GM12878 (cell line): ENCODE measurements around the gene RASGRF2. TPM values are rescaled to one million over a fixed set of nuclear protein-coding genes. Genes with fewer than 3 reads are reported as not detected.

Experiments
- ATAC-seq: fragments of 200-7000 bp; cut with Tn5 transposase; 3 replicates; pipeline ENCODE4 v1.9.1; 2020; ENCODE audit warnings: mild to moderate bottlenecking, moderate library complexity
- BruUV-seq: library from RNA; stranded (reverse); fragments of 400-500 nt; replicated peaks from 2 replicates; lab custom pipeline; 2021; lab: Mats Ljungman, UMichigan
- CTCF ChIA-PET: fragments of 300-600 bp; sonication (Branson Sonifier 250); formaldehyde crosslinking; extraction: SDS; loops from one replicate; lab custom pipeline; 2021; ENCODE audit warnings: inconsistent platforms; lab: Yijun Ruan, JAX
- POLR2A ChIA-PET: fragments of 350-600 bp; formaldehyde crosslinking; extraction: SDS; loops from one replicate; lab custom pipeline; 2021; ENCODE audit warnings: inconsistent platforms; lab: Charles Lee
- RAD21 ChIA-PET: fragments of 300-600 bp; sonication (Branson Sonifier 250); formaldehyde crosslinking; loops from one replicate; lab custom pipeline; 2023; ENCODE audit warnings: antibody characterized with exemption; ENCODE audit not compliant: unreplicated experiment; lab: Charles Lee
- SMC1A ChIA-PET: fragments of 300-600 bp; sonication (Branson Sonifier 250); formaldehyde crosslinking; loops from one replicate; lab custom pipeline; 2023; ENCODE audit not compliant: unreplicated experiment, uncharacterized antibody; lab: Charles Lee
- DNase-seq: peaks from one replicate; pipeline ENCODE4 v3.0.0-alpha.2; 2011; ENCODE audit warnings: low read depth, low spot score
- FAIRE-seq: peaks from 3 replicates; lab custom pipeline; 2011; peaks lifted over from hg19 to GRCh38; lab: Jason Lieb, UNC
- H2AFZ ChIP-seq: 2 replicates; pipeline ENCODE4 v1.6.0; 2011; ENCODE audit warnings: low read depth, low read length, control low read depth; ENCODE audit not compliant: control insufficient read depth
- H3K27ac ChIP-seq: 2 replicates; pipeline ENCODE4 v1.5.1; 2011; ENCODE audit warnings: control low read depth; ENCODE audit not compliant: control insufficient read depth, insufficient read depth
- H3K27me3 ChIP-seq, 2 experiments: replicated peaks in 1 of 2; 2 replicates each; pipeline versions ENCODE4 v1.6.0 to v1.6.1; 2011; ENCODE audit warnings: low read length in 1 of 2; ENCODE audit not compliant: control insufficient read depth in 2 of 2, insufficient read depth in 2 of 2
- H3K36me3 ChIP-seq, 2 experiments: 2 replicates each; pipeline ENCODE4 v1.5.1; 2011; ENCODE audit warnings: low read length in 1 of 2; ENCODE audit not compliant: control insufficient read depth in 2 of 2, insufficient read depth in 2 of 2
- H3K4me1 ChIP-seq: 2 replicates; pipeline ENCODE4 v1.6.1; 2011; ENCODE audit warnings: mild to moderate bottlenecking, low read length, moderate library complexity, mixed read lengths; ENCODE audit not compliant: control insufficient read depth, insufficient read depth
- H3K4me2 ChIP-seq: 2 replicates; pipeline ENCODE4 v1.6.0; 2011; ENCODE audit warnings: control low read depth; ENCODE audit not compliant: control insufficient read depth, insufficient read depth
- H3K4me3 ChIP-seq: fragments of 200-600 bp; sonication (generic); 2 replicates; pipeline ENCODE4 v1.5.1; 2016
- H3K79me2 ChIP-seq: 2 replicates; pipeline ENCODE4 v1.6.0; 2011; ENCODE audit warnings: low read length; ENCODE audit not compliant: control insufficient read depth, insufficient read depth
- H3K9ac ChIP-seq: 2 replicates; pipeline ENCODE4 v1.8.0; 2011; ENCODE audit warnings: low read length, control low read depth, mixed read lengths; ENCODE audit not compliant: control insufficient read depth, insufficient read depth
- H3K9me3 ChIP-seq: replicated peaks from 3 replicates; pipeline ENCODE4 v1.5.1; 2011; ENCODE audit warnings: mild to moderate bottlenecking, low read length; ENCODE audit not compliant: control insufficient read depth, insufficient read depth
- H4K20me1 ChIP-seq: 2 replicates; pipeline ENCODE4 v1.6.0; 2011; ENCODE audit not compliant: control insufficient read depth, insufficient read depth
- ASH2L ChIP-seq: fragments of 300-600, 200-600 bp; sonication (generic); IDR thresholded peaks from 2 replicates; pipeline ENCODE4 v1.6.1; 2017; ENCODE audit warnings: low read depth, mild to moderate bottlenecking, borderline replicate concordance
- BACH1 ChIP-seq: fragments of 450-650 bp; IDR thresholded peaks from 2 replicates; pipeline ENCODE4 v1.6.1; 2017; ENCODE audit warnings: mild to moderate bottlenecking, borderline replicate concordance
- CHD1 ChIP-seq: IDR thresholded peaks from 2 replicates; pipeline ENCODE4 v1.6.1; 2012; ENCODE audit warnings: low read depth, low read length, improper control_type of control experiment
- EED ChIP-seq: sonication (generic); IDR thresholded peaks from 2 replicates; pipeline ENCODE4 v1.6.1; 2016; ENCODE audit warnings: antibody characterized with exemption, low read depth
- ESRRA ChIP-seq: IDR thresholded peaks from 2 replicates; pipeline ENCODE4 v1.6.1; 2012; ENCODE audit warnings: mild to moderate bottlenecking, low read length, improper control_type of control experiment
- MEF2A ChIP-seq: IDR thresholded peaks from 2 replicates; pipeline ENCODE4 v1.6.1; 2011; ENCODE audit warnings: low read depth, mild to moderate bottlenecking, low read length, moderate library complexity; ENCODE audit not compliant: insufficient read depth
- NR2C1 ChIP-seq: fragments of 450-650 bp; IDR thresholded peaks from 2 replicates; pipeline ENCODE4 v1.6.1; 2017; ENCODE audit warnings: antibody characterized with exemption, mild to moderate bottlenecking, moderate library complexity
- NRF1 ChIP-seq: conservative IDR thresholded peaks from 2 replicates; pipeline ENCODE4 v1.6.1; 2011; ENCODE audit warnings: mild to moderate bottlenecking, low read depth, low read length, improper control_type of control experiment
- RUNX3 ChIP-seq: IDR thresholded peaks from 2 replicates; pipeline ENCODE4 v1.6.1; 2012; ENCODE audit warnings: low read length, inconsistent platforms
- SIN3A ChIP-seq: IDR thresholded peaks from 2 replicates; pipeline ENCODE4 v1.6.1; 2012; ENCODE audit warnings: low read depth, low read length, improper control_type of control experiment
- SMC3 ChIP-seq: IDR thresholded peaks from 2 replicates; pipeline ENCODE4 v1.6.1; 2011; ENCODE audit warnings: low read length, improper control_type of control experiment, borderline replicate concordance
- YY1 ChIP-seq: IDR thresholded peaks from 2 replicates; pipeline ENCODE4 v1.6.1; 2011; ENCODE audit warnings: low read depth, mild to moderate bottlenecking, low read length
- ZBED1 ChIP-seq: IDR thresholded peaks from 2 replicates; pipeline ENCODE4 v1.6.1; 2016; ENCODE audit warnings: borderline replicate concordance
- WGBS: methylation state at CpG from one replicate; pipeline ENCODE4 v1.1.6; 2016; ENCODE audit warnings: low lambda C conversion rate; ENCODE audit not compliant: insufficient replicate concordance, insufficient coverage; ENCODE audit errors: missing lambda C conversion rate; 5-methylcytosine and 5-hydroxymethylcytosine counted together
- in situ Hi-C: fragments of 300-500 bp; cut with MboI; formaldehyde crosslinking; loops from 9 replicates; pipeline ENCODE4 v1.14.3; 2018; ENCODE audit warnings: mixed read lengths
- intact Hi-C: fragments of 100-400 bp; cut with micrococcal nuclease; formaldehyde crosslinking; loops from one replicate; pipeline ENCODE4 v1.14.2; 2022; ENCODE audit not compliant: unreplicated experiment
- polyA plus RNA-seq, 11 experiments: library from polyadenylated mRNA; depleted of rRNA in 4 of 11; unstranded in 6 of 11; stranded (reverse) in 5 of 11; fragments of >200 nt; fragmentation: Nextera tagmentation in 4 of 11; fragmentation: Illumina TruSeq in 1 of 11; extraction: Ambion mirVana in 4 of 11; extraction: Trizol in 1 of 11; gene quantifications; 1 replicate in 1 of 11; 2 replicates in 10 of 11; pipeline versions ENCODE4 v1.2.1 to v1.2.3, GENCODE V29; 2011 to 2016; ENCODE audit warnings: inconsistent platforms in 2 of 11, missing spikeins in 2 of 11, low read depth in 1 of 11
- total RNA-seq, 4 experiments: library from RNA; depleted of rRNA in 3 of 4; stranded (reverse); fragments of >200 nt in 3 of 4; fragmentation: Illumina TruSeq in 1 of 4; extraction: Trizol in 1 of 4; gene quantifications; 2 replicates each; pipeline versions ENCODE4 v1.2.1 to v1.2.3, GENCODE V29; 2013 to 2021
- TF ChIP-seq, protein P1 (sequence below): fragments of 450-650 bp; conservative IDR thresholded peaks from 2 replicates; pipeline ENCODE4 v1.6.1; 2017; ENCODE audit warnings: mild to moderate bottlenecking, moderate library complexity
- TF ChIP-seq, protein P2 (sequence below): IDR thresholded peaks from 2 replicates; pipeline ENCODE4 v1.6.1; 2012; ENCODE audit warnings: low read depth, low read length, improper control_type of control experiment
- TF ChIP-seq, protein P3 (sequence below): IDR thresholded peaks from 2 replicates; pipeline ENCODE4 v1.6.1; 2011; ENCODE audit warnings: low read depth, low read length, improper control_type of control experiment, borderline replicate concordance
- TF ChIP-seq, protein P4 (sequence below): fragments of 450-650 bp; IDR thresholded peaks from 2 replicates; pipeline ENCODE4 v1.6.1; 2017; ENCODE audit warnings: borderline replicate concordance
- TF ChIP-seq, protein P5 (sequence below): IDR thresholded peaks from 2 replicates; pipeline ENCODE4 v1.6.1; 2012; ENCODE audit warnings: low read depth, low read length, improper control_type of control experiment

The RASGRF2 gene
- total and polyA plus RNA-seq, 10 of the 15 experiments (the other 5 are each of a cell fraction or from before 2014, with no cell fraction given): 0.05 to 0.24 (median 0.07) TPM

DNA sequence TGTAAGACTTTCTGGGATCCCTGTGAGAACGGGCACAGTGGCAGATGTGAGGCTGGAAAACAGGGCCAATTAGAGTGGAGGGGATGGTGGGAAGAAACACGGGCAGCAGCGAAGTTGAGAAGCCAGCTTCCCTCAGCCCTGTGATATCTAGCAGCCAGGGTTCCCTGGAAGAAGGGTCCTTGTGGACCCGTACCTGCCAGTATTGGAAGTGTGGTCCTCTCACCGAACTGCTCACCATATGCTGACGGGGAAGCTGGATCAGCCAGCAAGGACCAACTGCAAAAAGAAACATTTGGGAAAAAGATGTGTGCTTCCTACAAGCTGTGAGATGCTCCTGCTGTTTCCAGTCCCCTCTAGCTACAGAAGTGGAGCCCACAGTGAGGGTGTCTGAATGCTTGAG is 286.5 kb downstream of the RASGRF2 start (continued):
- TF ChIP-seq, protein P1, sequence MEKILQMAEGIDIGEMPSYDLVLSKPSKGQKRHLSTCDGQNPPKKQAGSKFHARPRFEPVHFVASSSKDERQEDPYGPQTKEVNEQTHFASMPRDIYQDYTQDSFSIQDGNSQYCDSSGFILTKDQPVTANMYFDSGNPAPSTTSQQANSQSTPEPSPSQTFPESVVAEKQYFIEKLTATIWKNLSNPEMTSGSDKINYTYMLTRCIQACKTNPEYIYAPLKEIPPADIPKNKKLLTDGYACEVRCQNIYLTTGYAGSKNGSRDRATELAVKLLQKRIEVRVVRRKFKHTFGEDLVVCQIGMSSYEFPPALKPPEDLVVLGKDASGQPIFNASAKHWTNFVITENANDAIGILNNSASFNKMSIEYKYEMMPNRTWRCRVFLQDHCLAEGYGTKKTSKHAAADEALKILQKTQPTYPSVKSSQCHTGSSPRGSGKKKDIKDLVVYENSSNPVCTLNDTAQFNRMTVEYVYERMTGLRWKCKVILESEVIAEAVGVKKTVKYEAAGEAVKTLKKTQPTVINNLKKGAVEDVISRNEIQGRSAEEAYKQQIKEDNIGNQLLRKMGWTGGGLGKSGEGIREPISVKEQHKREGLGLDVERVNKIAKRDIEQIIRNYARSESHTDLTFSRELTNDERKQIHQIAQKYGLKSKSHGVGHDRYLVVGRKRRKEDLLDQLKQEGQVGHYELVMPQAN: no peak
- no peak for TF ChIP-seq BACH1
- no peak for TF ChIP-seq YY1
- TF ChIP-seq NR2C1: no peak
- TF ChIP-seq ASH2L: no peak
- TF ChIP-seq ESRRA: no peak
- TF ChIP-seq CHD1: no peak

DNA sequence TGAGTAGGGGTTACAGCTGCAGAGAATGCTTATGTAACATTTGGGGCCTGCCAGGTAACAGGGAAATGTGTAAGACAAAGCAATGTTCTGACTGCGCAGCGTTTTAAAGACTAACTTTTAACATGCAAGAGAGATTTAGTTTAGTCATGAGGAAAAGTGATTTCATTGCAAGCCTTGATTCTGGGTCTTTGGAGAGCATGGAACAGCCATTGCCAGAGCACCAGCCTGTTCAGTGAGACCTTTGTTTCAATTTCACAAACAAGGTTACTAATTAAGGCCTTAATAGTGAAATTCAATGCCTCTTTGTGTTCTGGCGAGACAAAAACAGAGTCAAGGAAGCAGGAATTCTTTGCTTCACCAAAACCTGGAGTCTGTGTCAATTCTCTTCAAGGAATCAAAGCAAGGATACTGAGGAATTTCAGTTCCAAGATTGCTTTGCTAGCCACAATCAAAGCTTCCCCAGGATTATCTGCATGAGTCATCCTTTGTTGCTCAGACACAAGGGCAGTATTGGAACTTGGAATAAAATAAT is 287.3 kb downstream of the RASGRF2 start:
- no peak for ATAC-seq
- Histone ChIP-seq H3K4me2 (no peak overlapping the region), H3K27ac (no peak overlapping the region), H3K9ac (no peak overlapping the region), H3K36me3 (no peaks in the 10 kb centered on the region), H3K4me3 (no peak overlapping the region), H3K4me1 (no peaks in the 10 kb centered on the region), H2AFZ (no peak overlapping the region), H4K20me1 (no peaks in the 10 kb centered on the region), H3K27me3 (no peaks in the 10 kb centered on the region), H3K79me2 (no peaks in the 10 kb centered on the region), H3K9me3 (no peaks in the 10 kb centered on the region)
- intact Hi-C loops: no loop called here
- SMC1A ChIA-PET: interaction anchor here (0.7 kb wide), 1 partner anchor 52 kb away, joined by 3 read pairs; no protein-coding TSS in a partner anchor
- RAD21 ChIA-PET: no interaction called here
- BruUV-seq: no TSS peak
- no peak for FAIRE-seq
- DNase-seq: no peak
- POLR2A ChIA-PET: no interaction called here
- 96% methylated on average over 3 of the region's 3 CpGs for WGBS
- CTCF ChIA-PET: interaction anchor here (0.7 kb wide), 1 partner anchor 52 kb away, joined by 3 read pairs; no protein-coding TSS in a partner anchor
- in situ Hi-C loops: no loop called here
- no peak for TF ChIP-seq ZBED1
- TF ChIP-seq, protein P2, sequence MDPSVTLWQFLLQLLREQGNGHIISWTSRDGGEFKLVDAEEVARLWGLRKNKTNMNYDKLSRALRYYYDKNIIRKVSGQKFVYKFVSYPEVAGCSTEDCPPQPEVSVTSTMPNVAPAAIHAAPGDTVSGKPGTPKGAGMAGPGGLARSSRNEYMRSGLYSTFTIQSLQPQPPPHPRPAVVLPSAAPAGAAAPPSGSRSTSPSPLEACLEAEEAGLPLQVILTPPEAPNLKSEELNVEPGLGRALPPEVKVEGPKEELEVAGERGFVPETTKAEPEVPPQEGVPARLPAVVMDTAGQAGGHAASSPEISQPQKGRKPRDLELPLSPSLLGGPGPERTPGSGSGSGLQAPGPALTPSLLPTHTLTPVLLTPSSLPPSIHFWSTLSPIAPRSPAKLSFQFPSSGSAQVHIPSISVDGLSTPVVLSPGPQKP: no peak
- TF ChIP-seq RUNX3: no peak
- no peak for TF ChIP-seq EED
- no peak for TF ChIP-seq NRF1
- TF ChIP-seq, protein P3, sequence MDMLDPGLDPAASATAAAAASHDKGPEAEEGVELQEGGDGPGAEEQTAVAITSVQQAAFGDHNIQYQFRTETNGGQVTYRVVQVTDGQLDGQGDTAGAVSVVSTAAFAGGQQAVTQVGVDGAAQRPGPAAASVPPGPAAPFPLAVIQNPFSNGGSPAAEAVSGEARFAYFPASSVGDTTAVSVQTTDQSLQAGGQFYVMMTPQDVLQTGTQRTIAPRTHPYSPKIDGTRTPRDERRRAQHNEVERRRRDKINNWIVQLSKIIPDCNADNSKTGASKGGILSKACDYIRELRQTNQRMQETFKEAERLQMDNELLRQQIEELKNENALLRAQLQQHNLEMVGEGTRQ: no peak
- TF ChIP-seq MEF2A: no peak
- TF ChIP-seq, protein P4, sequence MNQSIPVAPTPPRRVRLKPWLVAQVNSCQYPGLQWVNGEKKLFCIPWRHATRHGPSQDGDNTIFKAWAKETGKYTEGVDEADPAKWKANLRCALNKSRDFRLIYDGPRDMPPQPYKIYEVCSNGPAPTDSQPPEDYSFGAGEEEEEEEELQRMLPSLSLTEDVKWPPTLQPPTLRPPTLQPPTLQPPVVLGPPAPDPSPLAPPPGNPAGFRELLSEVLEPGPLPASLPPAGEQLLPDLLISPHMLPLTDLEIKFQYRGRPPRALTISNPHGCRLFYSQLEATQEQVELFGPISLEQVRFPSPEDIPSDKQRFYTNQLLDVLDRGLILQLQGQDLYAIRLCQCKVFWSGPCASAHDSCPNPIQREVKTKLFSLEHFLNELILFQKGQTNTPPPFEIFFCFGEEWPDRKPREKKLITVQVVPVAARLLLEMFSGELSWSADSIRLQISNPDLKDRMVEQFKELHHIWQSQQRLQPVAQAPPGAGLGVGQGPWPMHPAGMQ: no peak
- no peak for TF ChIP-seq SIN3A
- TF ChIP-seq SMC3: no peak
- TF ChIP-seq, protein P5, sequence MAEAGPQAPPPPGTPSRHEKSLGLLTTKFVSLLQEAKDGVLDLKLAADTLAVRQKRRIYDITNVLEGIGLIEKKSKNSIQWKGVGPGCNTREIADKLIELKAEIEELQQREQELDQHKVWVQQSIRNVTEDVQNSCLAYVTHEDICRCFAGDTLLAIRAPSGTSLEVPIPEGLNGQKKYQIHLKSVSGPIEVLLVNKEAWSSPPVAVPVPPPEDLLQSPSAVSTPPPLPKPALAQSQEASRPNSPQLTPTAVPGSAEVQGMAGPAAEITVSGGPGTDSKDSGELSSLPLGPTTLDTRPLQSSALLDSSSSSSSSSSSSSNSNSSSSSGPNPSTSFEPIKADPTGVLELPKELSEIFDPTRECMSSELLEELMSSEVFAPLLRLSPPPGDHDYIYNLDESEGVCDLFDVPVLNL: no peak
